Stimulated activated CD4-positive, alpha-beta T cell treated with anti-CD3 and anti-CD28 coated beads, Interleukin-15, amount 100 ng/mL, for 48 hours (primary cell): Measurements from ENCODE around the gene PGBD5.

Experiments
- DNase-seq, 2 donors: peaks; one replicate each; pipeline ENCODE4 v3.0.0-alpha.2; 2020; ENCODE audit warnings: low read depth in 2 of 2

The PGBD5 gene

GRCh38 chr1:230282157-230282556, 144.0 kb downstream of the PGBD5 start:
- no peak for DNase-seq

- DNase-seq, result no peak
Measured at GRCh38 chr1:230281556-230281955, 144.6 kb downstream of the PGBD5 start.

- no peak for DNase-seq
Measured at GRCh38 chr1:230280906-230281413, 145.2 kb downstream of the PGBD5 start.

- DNase-seq, result no peak
Measured at GRCh38 chr1:230280054-230280795, 145.9 kb downstream of the PGBD5 start.

- no peak for DNase-seq
Measured at GRCh38 chr1:230279583-230279945, 146.6 kb downstream of the PGBD5 start.

- DNase-seq, result no peak
Measured at GRCh38 chr1:230278871-230279582, 147.1 kb downstream of the PGBD5 start.

- DNase-seq, result no peak
Measured at GRCh38 chr1:230278376-230278775, 147.8 kb downstream of the PGBD5 start.

- no peak for DNase-seq
Measured at GRCh38 chr1:230277201-230278025, 148.7 kb downstream of the PGBD5 start.

GRCh38 chr1:230276401-230276800, 149.7 kb downstream of the PGBD5 start:
- DNase-seq, result no peak

- no peak for DNase-seq
Measured at GRCh38 chr1:230274254-230274653, 151.9 kb downstream of the PGBD5 start.

GRCh38 chr1:230273141-230273710, 152.9 kb downstream of the PGBD5 start:
- no peak for DNase-seq

GRCh38 chr1:230272557-230272956, 153.6 kb downstream of the PGBD5 start:
- DNase-seq, result no peak

- no peak for DNase-seq
Measured at GRCh38 chr1:230271300-230272035, 154.7 kb downstream of the PGBD5 start.

- DNase-seq, result no peak
Measured at GRCh38 chr1:230270559-230271281, 155.4 kb downstream of the PGBD5 start.

- DNase-seq, result no peak
Measured at GRCh38 chr1:230270185-230270558, 156.0 kb downstream of the PGBD5 start.

- DNase-seq, result no peak
Measured at GRCh38 chr1:230268371-230269170, 157.6 kb downstream of the PGBD5 start.

- no peak for DNase-seq
Measured at GRCh38 chr1:230267338-230268065, 158.6 kb downstream of the PGBD5 start.

GRCh38 chr1:230266456-230266855, 159.7 kb downstream of the PGBD5 start:
- DNase-seq, result no peak
